Airway epithelial cell (primary cell): ENCODE data around the gene KIAA0319L. TPM values are rescaled to one million over a fixed set of nuclear protein-coding genes. Genes with fewer than 3 reads are reported as not detected.

Source experiments
- total RNA-seq: library from RNA; depleted of rRNA; stranded (reverse); fragments of >200 nt; gene quantifications from 2 replicates; pipeline ENCODE4 v1.2.3, GENCODE V29; 2015

Gene KIAA0319L
- 45.2 and 48.5 TPM in 2 replicates for total RNA-seq

GRCh38 chr1:35557118-35557610, at the start of gene KIAA0319L:
Gene KIAA0319L, minus strand, starts transcription at chr1:35557403. Its CDS starts 2,912 bp downstream, at chr1:35554491.

GRCh38 chr1:35573198-35574124, 16.3 kb upstream of the KIAA0319L start, which contains the start of gene TFAP2E:
Gene TFAP2E, plus strand, starts transcription at chr1:35573314. Its CDS starts 264 bp downstream, at chr1:35573578.

DNA sequence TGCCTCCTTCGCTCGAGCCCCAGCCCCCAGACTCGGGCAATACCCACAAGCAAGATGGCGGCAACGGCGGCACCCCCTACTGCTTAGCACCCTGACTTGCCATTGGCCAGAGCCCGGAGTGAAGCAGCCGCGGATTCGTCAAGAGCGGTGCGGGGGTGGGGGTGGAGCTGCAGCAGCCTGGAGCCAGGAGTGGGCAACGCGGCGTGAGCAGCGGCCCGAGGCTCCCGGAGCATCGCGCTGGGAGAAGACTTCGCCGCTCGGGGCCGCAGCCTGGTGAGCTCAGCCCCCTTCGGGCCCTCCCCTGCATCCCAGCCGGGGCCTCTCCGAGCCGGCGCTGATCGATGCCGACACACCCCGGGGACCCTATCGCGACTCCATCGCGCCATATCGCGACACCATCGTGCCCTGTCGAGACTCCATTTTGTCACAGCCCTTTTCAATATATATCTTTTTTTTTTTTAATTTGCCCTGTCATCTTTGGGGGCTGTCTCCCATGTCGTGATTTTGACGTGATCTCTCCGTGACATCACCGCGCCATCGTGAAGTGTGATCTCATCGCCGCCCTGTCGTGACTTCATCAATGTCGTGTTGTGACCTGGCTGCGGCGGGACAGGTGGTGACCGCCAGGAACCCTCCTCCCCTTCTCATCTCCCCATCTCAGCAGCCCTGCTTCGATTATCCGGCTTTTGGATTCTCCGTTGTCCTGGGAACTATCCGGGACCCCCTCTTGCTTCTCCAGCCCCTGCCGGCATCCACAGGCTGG, 589 bp upstream of the KIAA0319L start, which contains the start of gene NCDN:
NCDN (plus strand) TSS at position 189 of the 763 bp plus-strand sequence; CDS start at position 581, 392 bp downstream.

Other genes with a start within 250 kb of the KIAA0319L start
- gene NCDN, start 396 bp upstream of the KIAA0319L start, total RNA-seq, result 19.4 and 24.5 TPM in 2 replicates
- 0.23 and 0.49 TPM in 2 replicates for gene TFAP2E, start 15.9 kb upstream of the KIAA0319L start, total RNA-seq
- gene PSMB2, start 84.1 kb upstream of the KIAA0319L start, total RNA-seq, result 73.7 and 89.4 TPM in 2 replicates
- 5.0 and 7.2 TPM in 2 replicates for gene C1orf216, start 161.5 kb upstream of the KIAA0319L start, total RNA-seq
- gene CLSPN, start 212.6 kb upstream of the KIAA0319L start, total RNA-seq, result 6.8 and 13.0 TPM in 2 replicates